Activated T-cell treated with anti-CD3 and anti-CD28 coated beads, Interleukin-2, amount 50 U/mL, for 48 hours (primary cell): ENCODE measurements around the gene AGAP1.

Experiments
- DNase-seq, 2 experiments: peaks; one replicate each; pipeline ENCODE4 v3.0.0-alpha.2; 2020

Gene AGAP1

DNA sequence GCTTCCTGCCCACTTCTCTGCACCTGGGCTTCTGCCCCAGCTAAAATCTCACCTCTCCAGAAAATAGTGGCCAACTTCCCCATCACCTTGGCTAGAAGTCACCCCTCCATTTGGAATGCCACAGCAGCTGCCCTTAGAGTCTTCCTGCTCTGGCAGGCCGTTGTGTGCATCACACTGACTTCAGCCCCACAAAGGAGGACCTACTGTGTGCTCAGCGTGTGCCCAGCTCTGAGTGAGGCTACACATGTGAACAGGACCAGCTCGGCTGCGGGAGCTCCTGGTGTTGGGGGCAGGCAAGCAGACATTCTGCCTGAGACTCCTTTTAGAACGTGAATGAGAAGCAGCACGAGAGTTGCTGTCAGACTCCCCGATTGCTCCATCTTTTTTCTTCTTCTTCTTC, 78.7 kb downstream of the AGAP1 start:
- no peak for DNase-seq

- DNase-seq: no peak
Observed at GRCh38 chr2:235573331-235574221, 79.7 kb downstream of the AGAP1 start.

DNA sequence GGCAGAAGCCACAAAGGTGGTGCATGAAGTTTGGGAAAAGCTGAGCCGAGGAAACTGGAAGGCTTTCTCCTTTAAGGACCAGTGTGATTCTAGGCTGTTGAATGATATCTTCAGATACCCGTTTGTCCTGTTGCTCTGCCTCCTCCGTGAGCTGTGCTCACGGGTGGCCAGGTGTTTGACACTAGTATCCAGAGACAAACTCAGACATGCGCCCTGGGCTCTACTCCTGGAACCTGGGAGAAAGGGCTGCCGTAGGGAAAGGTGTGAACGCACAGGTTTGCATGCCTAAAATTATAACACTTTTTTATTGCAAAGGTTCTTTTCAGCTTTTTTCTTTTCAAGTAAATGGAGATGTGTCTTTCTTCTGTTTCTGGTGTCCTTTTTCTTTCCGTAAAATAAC, 81.6 kb downstream of the AGAP1 start:
- DNase-seq: no peak

GRCh38 chr2:235575904-235576303, 82.1 kb downstream of the AGAP1 start:
- DNase-seq: no peak

- no peak for DNase-seq
Observed at GRCh38 chr2:235576337-235576910, 82.6 kb downstream of the AGAP1 start.

GRCh38 chr2:235577404-235578330, 83.8 kb downstream of the AGAP1 start:
- DNase-seq: no peak

GRCh38 chr2:235579128-235579527, 85.3 kb downstream of the AGAP1 start:
- DNase-seq: no peak

- no peak for DNase-seq
Observed at GRCh38 chr2:235580426-235581157, 86.7 kb downstream of the AGAP1 start.

DNA sequence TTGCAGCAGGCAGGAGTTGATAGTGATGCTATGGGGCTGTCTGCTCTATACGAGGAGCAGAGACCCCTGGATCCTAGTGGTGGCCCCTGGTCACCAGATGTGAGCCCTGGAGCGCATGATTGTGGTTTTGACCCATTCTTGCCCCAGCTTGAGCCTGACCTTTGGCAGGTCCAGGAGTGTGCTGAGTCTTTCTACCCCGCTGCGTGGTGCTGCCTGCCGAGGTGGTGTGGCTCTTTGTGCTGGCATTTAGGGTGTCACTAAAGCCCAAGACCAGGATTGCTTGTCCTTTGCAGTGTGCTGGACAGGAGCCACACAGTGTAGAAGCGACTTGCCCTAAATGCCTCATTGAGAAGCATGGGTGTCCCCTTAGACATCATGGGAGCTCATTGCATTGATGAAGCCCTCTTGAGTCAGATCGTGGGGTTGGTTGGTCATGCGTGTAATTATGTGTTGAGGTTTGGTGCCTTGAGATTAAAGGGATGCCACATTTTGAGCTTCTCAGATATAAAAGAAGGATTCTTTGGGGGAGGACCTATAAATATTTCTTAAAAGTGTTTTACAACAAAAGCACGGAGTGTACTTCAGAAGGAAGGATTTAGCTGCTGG, 88.3 kb downstream of the AGAP1 start:
- no peak for DNase-seq

GRCh38 chr2:235582729-235583128, 88.9 kb downstream of the AGAP1 start:
- no peak for DNase-seq

GRCh38 chr2:235583144-235583543, 89.3 kb downstream of the AGAP1 start:
- no peak for DNase-seq

- DNase-seq: no peak
Observed at GRCh38 chr2:235583925-235584637, 90.2 kb downstream of the AGAP1 start.

- DNase-seq: no peak
Observed at GRCh38 chr2:235584638-235585007, 90.8 kb downstream of the AGAP1 start.

DNA sequence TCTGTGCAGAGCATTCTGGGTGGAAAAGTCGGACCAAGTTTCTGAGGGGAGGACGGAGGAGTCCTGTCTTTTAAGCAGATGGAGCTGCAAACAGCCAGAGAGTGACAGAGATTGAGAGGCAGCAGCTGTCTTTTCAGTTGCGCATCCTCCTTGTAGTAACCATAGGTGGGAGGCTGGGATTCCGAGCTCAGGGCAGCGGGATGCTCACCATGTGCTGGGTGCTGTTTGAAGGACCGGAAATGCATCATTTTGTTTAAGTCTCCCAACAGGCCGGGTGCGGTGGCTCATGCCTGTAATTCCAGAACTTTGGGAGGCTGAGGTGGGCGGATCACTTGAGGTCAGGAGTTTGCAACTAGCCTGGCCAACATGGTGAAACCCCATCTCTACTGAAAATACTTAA, 93.4 kb downstream of the AGAP1 start:
- no peak for DNase-seq

GRCh38 chr2:235588750-235589149, 94.9 kb downstream of the AGAP1 start:
- no peak for DNase-seq

- no peak for DNase-seq
Observed at GRCh38 chr2:235591231-235591730, 97.4 kb downstream of the AGAP1 start.

GRCh38 chr2:235591921-235592320, 98.1 kb downstream of the AGAP1 start:
- no peak for DNase-seq

DNA sequence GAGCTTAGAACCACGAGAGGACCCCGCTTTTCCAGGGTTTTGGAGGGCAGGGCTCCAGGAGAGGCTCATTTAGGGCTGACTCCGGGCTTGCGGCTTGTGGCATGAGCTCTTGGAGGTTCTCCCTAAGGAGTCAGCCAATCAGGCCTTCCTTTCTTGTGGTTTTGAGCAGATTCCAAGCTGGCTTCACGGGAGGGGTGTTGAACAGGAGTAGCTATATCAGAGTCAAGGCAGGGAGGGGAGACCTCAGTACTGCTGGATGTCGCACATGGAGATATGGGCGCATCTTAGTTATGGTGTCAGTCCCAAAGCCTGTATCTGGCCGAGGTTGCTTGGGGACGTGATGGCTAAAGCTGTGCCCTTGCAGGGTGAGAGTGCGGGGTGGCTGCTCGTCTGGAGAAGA, 98.6 kb downstream of the AGAP1 start:
- DNase-seq: no peak

- DNase-seq: no peak
Observed at GRCh38 chr2:235592836-235593235, 99.0 kb downstream of the AGAP1 start.

GRCh38 chr2:235594041-235594440, 100.2 kb downstream of the AGAP1 start:
- DNase-seq: no peak

- no peak for DNase-seq
Observed at GRCh38 chr2:235594964-235595363, 101.1 kb downstream of the AGAP1 start.
